ENCODE data around the gene DDX55.

DDX55 gene

GRCh38 chr12:123591702-123592481 lies 10.0 kb upstream of the DDX55 start:
- TF ChIP-seq POLR2AphosphoS5 (IDR thresholded peaks at IDR 0.05; ENCODE audit: low read depth, low read length) (no peak), FOXP2 (optimal IDR thresholded peaks at IDR 0.05; ENCODE audit: borderline replicate concordance, extremely low read depth, extremely low read length, insufficient read depth) (no peak), SIN3A (IDR thresholded peaks at IDR 0.05; ENCODE audit: borderline replicate concordance, insufficient read depth, low read length) (no peak), REST (IDR thresholded peaks at IDR 0.05; ENCODE audit: insufficient read depth in 1 of 2, low read depth in 2 of 2, low read length in 2 of 2) (no peak), TAF1 (IDR thresholded peaks at IDR 0.05; ENCODE audit: borderline replicate concordance, insufficient read depth, low read length) (no peak)

- no peak for TF ChIP-seq TAF1 (IDR thresholded peaks at IDR 0.05; ENCODE audit: borderline replicate concordance, insufficient read depth, low read length)
- no peak for TF ChIP-seq SIN3A (IDR thresholded peaks at IDR 0.05; ENCODE audit: borderline replicate concordance, insufficient read depth, low read length)
- no peak for TF ChIP-seq REST (IDR thresholded peaks at IDR 0.05; ENCODE audit: insufficient read depth in 1 of 2, low read depth in 2 of 2, low read length in 2 of 2)
- TF ChIP-seq FOXP2 (optimal IDR thresholded peaks at IDR 0.05; ENCODE audit: borderline replicate concordance, extremely low read depth, extremely low read length, insufficient read depth), result no peak
- no peak for TF ChIP-seq POLR2AphosphoS5 (IDR thresholded peaks at IDR 0.05; ENCODE audit: low read depth, low read length)
Measured at GRCh38 chr12:123595729-123596128, 6.2 kb upstream of the DDX55 start.

GRCh38 chr12:123597100-123597499 lies 4.8 kb upstream of the DDX55 start:
- TF ChIP-seq SIN3A (IDR thresholded peaks at IDR 0.05; ENCODE audit: borderline replicate concordance, insufficient read depth, low read length) (no peak), FOXP2 (optimal IDR thresholded peaks at IDR 0.05; ENCODE audit: borderline replicate concordance, extremely low read depth, extremely low read length, insufficient read depth) (no peak), REST (IDR thresholded peaks at IDR 0.05; ENCODE audit: insufficient read depth in 1 of 2, low read depth in 2 of 2, low read length in 2 of 2) (no peak), POLR2AphosphoS5 (IDR thresholded peaks at IDR 0.05; ENCODE audit: low read depth, low read length) (no peak), TAF1 (IDR thresholded peaks at IDR 0.05; ENCODE audit: borderline replicate concordance, insufficient read depth, low read length) (no peak)

- TF ChIP-seq TAF1 (IDR thresholded peaks at IDR 0.05; ENCODE audit: borderline replicate concordance, insufficient read depth, low read length) (no peak), SIN3A (IDR thresholded peaks at IDR 0.05; ENCODE audit: borderline replicate concordance, insufficient read depth, low read length) (no peak), FOXP2 (optimal IDR thresholded peaks at IDR 0.05; ENCODE audit: borderline replicate concordance, extremely low read depth, extremely low read length, insufficient read depth) (no peak), POLR2AphosphoS5 (IDR thresholded peaks at IDR 0.05; ENCODE audit: low read depth, low read length) (no peak), REST (IDR thresholded peaks at IDR 0.05; ENCODE audit: insufficient read depth in 1 of 2, low read depth in 2 of 2, low read length in 2 of 2) (no peak)
Measured at GRCh38 chr12:123598522-123598921, 3.4 kb upstream of the DDX55 start.
